GM10248 (cell line): Measurements from ENCODE around the gene GSTM3.
"Not testable (repeated sequence)": the region's sequence is repeated elsewhere in the genome, so short reads cannot be mapped to it uniquely, and the experiment has no call there.

Experiments
- CTCF ChIA-PET: fragments of 300-600 bp; sonication (Branson Sonifier 250); formaldehyde crosslinking; extraction: SDS; loops from one replicate; lab custom pipeline; 2021; ENCODE audit warnings: antibody characterized with exemption; lab: Yijun Ruan, JAX
- POLR2A ChIA-PET: fragments of 350-650 bp; sonication (Branson Sonifier 250); formaldehyde crosslinking; extraction: SDS; loops from one replicate; lab custom pipeline; 2020; ENCODE audit warnings: antibody characterized with exemption; lab: Yijun Ruan, JAX
- DNase-seq: peaks from one replicate; pipeline ENCODE4 v3.0.0; 2012; ENCODE audit errors: extremely low spot score
- CTCF ChIP-seq: IDR thresholded peaks from 2 replicates; pipeline ENCODE4 v1.5.1; 2012; ENCODE audit warnings: mild to moderate bottlenecking, low read depth; ENCODE audit errors: extremely low read depth, missing control alignments, control extremely low read depth

The GSTM3 gene

DNA sequence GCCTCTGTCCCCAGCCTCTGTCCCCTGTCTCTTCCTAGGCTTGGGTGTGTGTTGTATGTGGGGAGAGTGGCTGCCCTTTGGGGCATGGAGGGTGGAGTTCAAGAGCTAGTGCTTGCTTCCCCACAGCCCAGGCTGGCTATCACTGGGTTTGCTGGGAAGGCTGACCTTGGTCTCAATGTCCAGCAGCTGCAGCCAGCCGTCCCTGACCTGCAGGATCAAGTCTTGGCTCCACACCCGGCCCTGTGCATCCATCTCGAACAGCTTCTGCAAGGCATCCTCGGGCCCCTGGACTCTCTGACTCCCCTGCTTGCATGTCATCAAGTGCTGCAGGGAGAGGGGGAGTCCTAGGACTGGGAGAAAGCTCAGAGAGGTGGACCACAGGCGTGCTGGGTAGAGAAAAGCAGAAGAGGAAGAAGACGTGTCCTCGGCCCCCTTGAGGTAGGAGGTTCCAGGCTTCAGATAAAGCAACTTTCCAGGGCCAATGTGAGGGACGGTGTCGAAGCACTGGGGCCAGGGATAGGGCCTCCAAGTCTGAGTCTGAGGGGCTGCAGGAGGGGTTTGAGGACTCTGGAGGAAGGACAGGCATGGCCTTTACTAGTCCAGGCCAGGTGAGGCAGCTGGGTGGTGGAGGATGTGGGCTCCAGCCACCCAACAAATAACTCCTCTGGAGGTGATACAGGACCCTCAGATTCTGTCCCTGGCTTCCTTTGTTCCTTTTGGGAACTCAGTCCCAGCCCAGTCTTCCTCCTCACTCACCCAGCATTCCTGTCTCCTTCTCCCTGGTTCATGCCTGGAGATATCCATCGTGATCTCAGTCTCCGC, 18.9 kb upstream of the GSTM3 start:
- POLR2A ChIA-PET = no interaction called here
- no peak for DNase-seq
- no peak for TF ChIP-seq CTCF
- CTCF ChIA-PET = interaction anchor here (0.6 to 4.3 kb wide), 9 partner anchors 10 to 300 kb away, joined by 3 to 19 read pairs (median 3); partner anchors contain the start of gene AHCYL1

DNA sequence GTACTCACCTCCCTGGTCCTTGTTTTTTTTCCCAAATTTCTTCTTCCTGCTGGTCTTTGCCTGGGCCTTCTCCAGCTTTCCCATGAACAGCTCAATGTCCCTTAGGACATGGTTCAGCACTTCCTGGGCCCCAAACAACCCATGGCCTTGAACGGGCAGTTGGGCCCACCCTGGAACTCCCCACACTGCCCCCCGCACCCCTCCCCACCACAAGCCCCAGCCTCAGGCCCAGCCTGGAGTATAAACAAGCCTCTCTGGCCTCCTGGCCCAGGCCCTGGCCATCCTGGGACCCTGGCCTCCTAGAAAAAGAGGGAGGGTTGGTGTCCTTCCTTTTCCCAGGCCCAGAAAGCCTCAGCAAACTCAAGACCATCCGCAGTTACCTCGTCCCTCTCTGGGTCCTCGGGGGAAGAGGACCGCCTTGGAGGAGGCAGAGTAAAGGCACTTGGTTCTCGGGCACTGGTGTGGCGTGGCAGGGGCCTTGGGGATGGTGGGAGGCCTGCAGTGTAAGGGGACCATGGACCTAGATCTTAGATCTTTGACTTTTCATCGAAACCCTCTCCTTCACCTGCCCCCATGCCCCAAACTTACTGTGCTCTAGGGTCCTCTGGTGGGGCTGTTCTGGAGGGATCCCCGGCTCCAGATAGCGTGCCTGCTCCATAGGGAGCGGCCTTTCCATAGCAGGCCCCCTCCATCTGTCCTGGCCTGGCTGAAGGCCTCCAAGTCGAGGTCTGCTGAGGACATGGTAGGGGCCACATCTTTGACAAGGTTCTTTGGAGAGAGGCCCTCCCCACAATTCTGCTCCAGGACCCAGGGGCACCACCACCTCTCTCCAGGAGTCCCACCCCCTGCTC, 17.3 kb upstream of the GSTM3 start:
- CTCF ChIA-PET = interaction anchor here (1.2 to 4.3 kb wide), 3 partner anchors 19 to 118 kb away, joined by 3 to 19 read pairs (median 4); no protein-coding TSS in a partner anchor
- TF ChIP-seq CTCF = no peak
- DNase-seq = no peak
- POLR2A ChIA-PET = no interaction called here

DNA sequence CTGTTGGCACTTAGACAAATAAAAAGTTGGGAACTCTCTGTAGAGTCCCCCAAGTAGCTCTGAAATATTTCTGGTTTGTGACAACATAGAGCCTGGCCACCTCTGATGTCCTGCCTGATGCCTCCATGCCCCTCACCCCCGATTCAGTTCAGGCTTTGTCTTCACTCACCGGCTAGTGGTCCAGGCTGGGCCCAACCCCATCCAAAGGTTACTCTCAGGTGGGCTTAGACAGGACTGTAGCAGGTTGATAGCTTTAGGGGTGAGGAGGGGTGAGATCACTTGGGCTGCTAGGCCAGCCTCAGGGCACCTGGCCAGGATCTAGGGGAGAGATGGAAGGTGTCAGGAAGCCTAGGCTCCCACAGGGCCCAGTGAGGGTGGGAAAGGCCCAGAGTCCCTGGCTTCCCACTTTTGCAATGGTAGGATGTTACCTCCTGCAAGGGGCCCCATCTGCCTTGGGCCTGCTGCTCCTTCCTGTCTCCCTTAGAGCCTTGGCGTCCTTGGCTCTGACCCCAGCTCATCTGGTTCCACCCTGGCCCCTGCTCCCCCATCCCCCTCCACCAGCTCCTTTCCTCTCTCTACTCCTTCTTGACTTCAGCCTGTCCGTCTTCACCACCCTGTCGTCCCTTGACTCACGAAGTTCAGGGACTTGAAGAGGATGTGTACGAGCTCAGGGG, 16.1 kb upstream of the GSTM3 start:
- DNase-seq = no peak
- ChIA-PET CTCF (interaction anchor here (0.5 to 3.9 kb wide), 7 partner anchors 16 to 272 kb away, joined by 3 to 13 read pairs (median 5); partner anchors contain the start of gene AHCYL1), POLR2A (no interaction called here)
- TF ChIP-seq CTCF = no peak

GRCh38 chr1:109756325-109756724, 15.5 kb upstream of the GSTM3 start:
- CTCF ChIA-PET = interaction anchor here (1.4 to 3.9 kb wide), 4 partner anchors 16 to 228 kb away, joined by 5 to 13 read pairs (median 8); partner anchors contain the start of gene AHCYL1
- DNase-seq, POLR2A ChIA-PET: not testable (repeated sequence)

DNA sequence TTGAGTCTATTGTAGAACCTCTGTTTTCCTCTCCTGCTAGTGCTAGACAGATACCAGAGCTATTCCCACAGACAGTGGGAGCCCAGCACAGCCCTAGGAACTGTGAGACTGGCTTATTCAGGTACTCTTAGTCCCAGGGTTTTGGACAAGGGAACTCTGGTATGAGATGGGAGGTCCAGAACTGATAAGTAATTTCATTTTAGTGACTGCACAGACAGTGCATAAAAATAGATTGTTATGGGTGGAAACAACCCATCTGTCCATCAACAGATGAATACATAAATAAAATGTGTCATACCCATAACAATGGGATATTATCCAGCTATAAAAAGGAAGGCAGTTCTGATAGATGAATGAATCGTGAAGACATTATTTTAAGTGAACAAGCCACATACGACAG, 13.9 kb upstream of the GSTM3 start:
- POLR2A ChIA-PET = no interaction called here
- TF ChIP-seq CTCF = no peak
- CTCF ChIA-PET = interaction anchor here (1.3 to 3.9 kb wide), 4 partner anchors 17 to 115 kb away, joined by 3 to 13 read pairs (median 7); no protein-coding TSS in a partner anchor

DNA sequence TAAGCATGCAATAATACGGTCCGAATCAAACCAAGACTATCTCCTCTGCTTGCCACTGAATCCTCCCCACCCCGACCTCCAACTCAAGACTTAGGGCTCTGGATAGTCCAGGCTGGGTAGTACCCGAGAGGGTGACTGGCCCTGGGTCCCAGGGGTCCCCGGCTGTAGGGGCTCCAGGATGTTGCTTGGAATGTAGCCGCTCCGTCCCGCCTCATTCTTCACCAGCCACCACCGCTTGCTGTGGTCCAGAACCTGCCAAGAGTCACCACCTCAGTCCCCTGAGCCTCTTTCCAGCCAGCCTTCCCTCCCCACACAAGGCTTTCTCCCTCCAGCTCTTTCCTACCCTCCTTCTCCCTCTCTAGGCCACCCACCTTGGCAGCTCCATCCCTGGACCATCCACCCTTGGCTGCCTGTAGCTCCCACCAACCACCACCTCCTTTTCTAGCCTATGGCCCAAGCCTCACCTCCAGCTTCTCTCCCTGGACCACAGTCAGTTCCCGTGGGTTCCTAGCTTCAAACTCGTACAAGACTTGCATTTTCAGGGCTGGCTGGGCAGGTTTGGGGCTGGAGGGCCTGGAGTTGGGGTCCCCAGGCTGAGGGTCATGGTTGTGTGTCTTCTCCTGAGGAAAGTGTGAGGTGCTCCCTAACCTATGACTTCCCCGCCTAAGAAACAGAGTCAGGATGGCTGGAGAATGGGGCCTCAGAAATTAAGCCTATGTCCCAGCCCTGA, 10.9 kb upstream of the GSTM3 start:
- DNase-seq = no peak
- TF ChIP-seq CTCF = no peak
- CTCF ChIA-PET = interaction anchor here (1.2 to 1.6 kb wide), 2 partner anchors 219 to 233 kb away, joined by 4 read pairs; partner anchors contain the start of gene AHCYL1
- POLR2A ChIA-PET = no interaction called here

More for the DNA sequence above, 13.9 kb upstream of the GSTM3 start:
- DNase-seq = no peak
